T-helper 2 cell treated with Interferon-gamma antibody and Interleukin-4, amounts not matched to agents 100 ng/mL and 5 ng/mL, for 36 hours (primary cell): ENCODE measurements around the gene CD44. TPM values are rescaled to one million over a fixed set of nuclear protein-coding genes. Genes with fewer than 3 reads are reported as not detected.

Experiments
- intact Hi-C: fragments of 100-400 bp; cut with micrococcal nuclease; formaldehyde crosslinking; loops from one replicate; pipeline ENCODE4 v1.15.1; 2023
- total RNA-seq: library from RNA; stranded (reverse); gene quantifications from 2 replicates; pipeline ENCODE4 v1.2.3, GENCODE V29; 2022

CD44 gene
- total RNA-seq, 1 donor from 2014 or later = 296 TPM

DNA sequence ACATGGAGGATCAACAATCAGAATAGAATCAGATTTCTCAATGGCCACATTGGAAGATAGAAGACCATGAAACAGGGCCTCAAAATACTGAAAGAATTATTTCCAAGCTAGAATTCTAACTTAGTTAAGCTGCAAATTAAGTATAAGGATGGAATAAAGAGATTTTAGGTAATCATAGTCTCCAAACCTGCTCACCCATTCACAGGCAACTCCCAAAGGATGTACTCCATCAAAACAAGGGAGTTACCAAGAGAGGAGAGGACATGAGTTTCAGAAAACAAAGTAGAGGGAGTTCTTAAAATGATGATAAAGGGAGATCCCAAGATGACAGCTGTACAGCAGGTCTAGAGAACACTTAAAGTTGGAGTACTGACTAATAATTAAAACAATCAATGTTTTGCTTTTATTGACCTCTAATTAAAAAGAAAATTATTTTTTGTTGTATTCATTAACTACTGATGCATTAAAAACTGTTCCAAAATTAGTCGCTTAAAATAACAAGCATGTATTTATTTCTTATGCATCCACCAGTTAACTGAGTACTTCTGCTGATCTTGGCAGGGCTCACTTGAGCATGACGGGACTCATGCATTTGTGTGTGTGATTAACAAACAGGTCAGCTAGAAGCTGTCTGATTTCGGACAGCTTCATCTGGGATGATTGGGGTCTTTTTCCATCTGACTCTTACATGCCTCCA is 95.6 kb downstream of the CD44 start:
- intact Hi-C loops = loop anchor here (5.0 kb wide), 2 partner anchors 92 to 158 kb away; no protein-coding TSS in a partner anchor

- intact Hi-C loops = loop anchor here (5.0 kb wide), 2 partner anchors 93 to 157 kb away; no protein-coding TSS in a partner anchor
Measured at GRCh38 chr11:35235157-35235468, 96.1 kb downstream of the CD44 start.

GRCh38 chr11:35235498-35235897 is 96.5 kb downstream of the CD44 start:
- intact Hi-C loops = loop anchor here (5.0 kb wide), 2 partner anchors 93 to 157 kb away; no protein-coding TSS in a partner anchor

DNA sequence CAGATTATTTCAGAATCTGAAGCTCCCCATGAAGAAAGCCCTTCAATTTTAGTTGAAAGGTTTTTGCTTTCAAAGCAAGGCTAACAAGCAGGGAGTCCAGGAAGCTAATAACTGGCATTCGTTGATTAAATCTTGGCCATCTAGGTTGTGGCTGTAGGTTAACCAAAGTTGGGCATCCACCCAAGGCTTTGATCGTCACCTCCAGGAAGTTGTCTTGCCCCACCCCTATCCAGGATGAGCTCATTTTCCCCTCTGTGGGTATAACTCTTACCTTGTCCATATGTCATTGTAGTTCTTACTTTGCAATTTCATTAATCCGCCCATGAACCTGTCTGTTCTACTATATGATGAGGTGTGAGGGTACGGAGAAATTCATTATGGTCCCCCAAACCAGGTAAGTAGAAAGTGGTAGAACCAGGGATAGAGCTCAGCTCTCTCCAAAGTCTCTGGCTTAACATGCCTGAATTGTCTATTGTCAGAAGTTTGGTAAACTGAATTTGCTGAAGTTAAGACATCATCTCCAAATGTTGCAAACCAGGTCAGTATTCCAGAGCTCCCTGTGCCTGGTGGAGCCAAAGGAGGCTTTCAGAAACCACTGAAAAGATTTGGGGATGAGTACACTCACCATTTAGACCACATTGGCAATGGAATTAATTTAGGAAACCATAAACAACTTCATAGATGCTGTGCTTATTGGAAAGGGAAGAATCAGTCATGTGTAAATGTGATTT is 97.1 kb downstream of the CD44 start:
- intact Hi-C loops = loop anchor here (1.0 to 5.0 kb wide), 6 partner anchors 70 to 196 kb away; no protein-coding TSS in a partner anchor

DNA sequence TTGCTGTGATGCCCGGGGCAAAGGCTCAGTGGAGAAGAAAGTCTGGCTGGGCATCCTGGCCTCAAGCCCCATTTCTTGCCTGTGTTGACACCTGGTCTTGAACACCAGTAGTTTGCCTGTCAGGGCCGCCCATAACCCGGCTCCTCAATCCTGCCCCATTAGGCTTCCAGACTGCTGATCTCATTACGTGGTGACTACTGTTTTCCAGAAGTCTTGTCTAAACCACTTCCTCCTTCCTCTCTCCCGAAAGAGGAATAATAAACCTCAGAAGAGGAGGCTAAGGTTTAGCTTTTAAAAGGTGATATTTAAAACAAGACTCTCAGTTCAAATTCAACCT is 97.7 kb downstream of the CD44 start:
- intact Hi-C loops = loop anchor here (1.0 to 5.0 kb wide), 6 partner anchors 70 to 196 kb away; no protein-coding TSS in a partner anchor

- intact Hi-C loops = loop anchor here (2.0 to 5.0 kb wide), 3 partner anchors 95 to 155 kb away; no protein-coding TSS in a partner anchor
Measured at GRCh38 chr11:35237351-35237750, 98.4 kb downstream of the CD44 start.

GRCh38 chr11:35237860-35238715 is 99.1 kb downstream of the CD44 start:
- intact Hi-C loops = loop anchor here (1.0 to 5.0 kb wide), 4 partner anchors 96 to 240 kb away; no protein-coding TSS in a partner anchor

- intact Hi-C loops = loop anchor here (1.0 to 5.0 kb wide), 4 partner anchors 97 to 313 kb away; no protein-coding TSS in a partner anchor
Measured at GRCh38 chr11:35238882-35239281, 99.9 kb downstream of the CD44 start.

DNA sequence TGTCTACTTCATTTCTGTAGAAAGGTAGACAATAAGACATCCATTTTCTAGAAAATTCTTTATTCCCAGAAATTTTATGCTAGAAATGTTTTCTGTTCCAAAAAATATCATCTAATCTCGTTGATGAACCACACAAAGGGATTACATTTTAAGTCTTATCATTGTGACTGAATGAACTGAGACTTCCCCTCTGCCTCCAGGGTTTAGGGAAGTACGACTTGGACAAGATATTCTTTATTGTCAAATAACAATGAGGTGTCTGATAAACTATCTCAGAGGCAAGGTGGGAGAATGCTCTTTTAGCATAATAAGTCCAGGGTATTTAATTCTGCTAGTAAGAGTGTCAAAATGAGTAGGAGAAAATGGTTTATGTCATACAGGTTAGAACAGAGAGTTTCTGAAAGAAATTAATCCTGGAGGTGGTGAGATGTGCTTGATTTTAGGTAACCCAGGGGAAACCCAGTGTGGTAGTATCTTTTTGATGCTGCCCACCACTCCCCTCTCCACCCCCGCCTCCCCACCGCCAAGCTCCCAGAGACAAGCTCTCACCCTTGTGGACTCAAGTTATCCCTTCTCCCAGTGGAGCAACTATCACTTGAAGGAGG is 100.6 kb downstream of the CD44 start:
- intact Hi-C loops = loop anchor here (1.0 to 5.0 kb wide), 3 partner anchors 97 to 313 kb away; no protein-coding TSS in a partner anchor

GRCh38 chr11:35241083-35241482 is 102.1 kb downstream of the CD44 start:
- intact Hi-C loops = no loop called here

- intact Hi-C loops = no loop called here
Measured at GRCh38 chr11:35241531-35241930, 102.6 kb downstream of the CD44 start.

DNA sequence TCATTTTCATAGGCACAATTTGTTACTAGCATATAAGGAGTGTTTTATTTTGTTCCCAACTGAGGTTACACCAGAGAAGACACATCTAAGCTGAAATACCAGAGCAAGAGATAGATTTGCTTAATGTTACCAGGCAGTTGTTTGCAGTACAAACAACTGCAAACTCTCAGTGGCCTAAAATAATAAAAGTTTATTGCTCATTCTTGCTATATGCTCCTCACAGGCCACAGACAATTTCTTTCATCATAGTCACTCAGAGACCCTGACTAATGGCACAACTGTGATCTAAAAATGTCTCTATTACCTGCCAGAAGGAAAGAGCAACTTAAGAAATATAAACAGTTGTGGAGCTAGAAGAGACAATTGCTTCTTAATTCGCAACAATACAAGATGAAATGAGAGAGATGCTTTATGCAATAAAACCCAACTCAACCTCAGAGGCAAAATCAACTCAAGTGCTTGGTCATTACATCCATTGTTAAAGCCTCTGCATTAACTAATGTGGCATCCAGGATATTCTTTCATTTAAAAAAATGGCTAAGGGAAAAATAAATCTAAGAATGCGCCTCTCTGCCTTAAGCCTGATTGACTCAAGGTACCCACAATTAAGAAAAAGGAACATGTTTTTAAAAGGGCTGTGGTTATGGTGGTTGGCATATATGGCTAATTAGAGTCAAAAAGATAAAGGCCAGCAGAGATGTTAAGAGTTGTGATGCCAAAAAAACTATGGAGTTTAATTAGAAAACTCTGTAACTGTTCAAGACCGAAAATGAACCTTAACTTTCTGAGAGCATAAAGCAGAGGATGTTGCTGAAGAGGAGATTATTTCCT is 103.7 kb downstream of the CD44 start:
- intact Hi-C loops = loop anchor here (2.0 kb wide), 1 partner anchor 14 kb away; no protein-coding TSS in a partner anchor

DNA sequence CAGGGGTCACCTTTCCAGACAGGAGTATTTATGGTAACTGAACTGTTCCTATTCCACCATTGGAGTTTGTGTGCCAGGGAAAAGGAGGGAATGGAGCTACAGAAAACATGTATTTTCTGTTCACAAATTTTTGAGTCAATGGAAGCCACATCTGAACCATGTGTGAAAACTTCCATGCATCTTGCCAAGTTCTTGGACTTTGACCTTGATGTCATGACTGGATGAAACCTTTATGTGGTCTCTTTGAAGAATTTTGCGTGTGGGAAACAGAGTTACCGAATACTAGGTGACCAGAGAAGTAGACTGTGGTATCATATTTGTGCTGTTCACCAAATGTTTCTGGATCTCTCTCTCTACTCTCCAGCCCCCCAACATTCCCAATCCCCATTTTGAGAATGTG is 104.8 kb downstream of the CD44 start:
- intact Hi-C loops = loop anchor here (2.0 kb wide), 1 partner anchor 13 kb away; no protein-coding TSS in a partner anchor

GRCh38 chr11:35245056-35245455 is 106.1 kb downstream of the CD44 start:
- intact Hi-C loops = no loop called here

GRCh38 chr11:35245786-35246185 is 106.8 kb downstream of the CD44 start:
- intact Hi-C loops = no loop called here

DNA sequence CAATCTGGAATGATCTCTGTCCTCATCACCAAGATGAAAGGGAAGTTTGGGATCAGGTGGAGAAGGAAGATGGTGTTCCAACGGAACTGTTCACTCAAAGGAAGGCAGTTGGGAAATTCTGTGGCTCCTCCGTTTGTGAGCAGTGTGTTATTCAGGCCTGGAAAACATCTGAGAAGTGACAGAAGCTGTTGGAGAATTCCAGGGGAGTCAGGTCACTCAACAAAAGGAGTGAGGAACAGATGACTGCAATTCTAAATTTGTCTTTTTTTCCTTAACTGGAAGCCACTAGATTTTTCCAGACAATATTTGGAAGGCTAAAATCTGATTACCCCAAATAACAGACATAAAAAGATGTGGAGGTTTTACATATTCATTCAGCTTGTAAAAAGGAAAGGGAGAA is 107.8 kb downstream of the CD44 start:
- intact Hi-C loops = no loop called here

DNA sequence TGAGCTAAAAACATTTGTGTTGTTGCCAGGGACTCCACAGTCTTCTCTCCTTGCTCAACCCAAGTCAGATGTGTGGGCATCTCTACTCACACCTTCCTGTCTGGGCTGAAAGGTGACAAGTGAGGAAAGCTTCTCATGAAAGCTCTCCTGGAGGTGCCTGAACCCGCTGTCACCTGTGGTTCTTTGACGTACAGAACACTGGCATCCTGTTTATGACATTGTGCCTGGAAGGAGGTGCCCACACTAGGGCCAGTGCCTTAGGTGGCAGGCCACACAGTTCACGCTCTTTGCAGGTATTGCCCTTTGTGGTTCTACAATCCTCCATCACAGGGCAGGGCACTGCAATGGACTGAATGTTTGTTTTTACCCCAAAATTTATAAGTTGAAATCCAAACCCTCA is 108.5 kb downstream of the CD44 start:
- intact Hi-C loops = no loop called here

GRCh38 chr11:35247863-35248262 is 108.9 kb downstream of the CD44 start:
- intact Hi-C loops = no loop called here

GRCh38 chr11:35248558-35249323 is 109.8 kb downstream of the CD44 start:
- intact Hi-C loops = no loop called here
